Upper lobe of left lung (tissue), 4 donors: ENCODE measurements around the gene TENT5A.
A peak's percentile ranks its signal among the peaks of the same experiment; 100 is the strongest.

Experiments
- CTCF ChIP-seq, 6 experiments: fragments of 450-650 bp in 4 of 6; fragments of 200-600 bp in 2 of 6; sonication (generic) in 2 of 6; IDR thresholded peaks; one replicate each; pipeline ENCODE4 v1.5.1; 2016 to 2019; ENCODE audit warnings: antibody characterized with exemption in 6 of 6
- EP300 ChIP-seq, 4 donors: sonication (generic); formaldehyde crosslinking; IDR thresholded peaks; one replicate each; pipeline ENCODE4 v1.5.1; 2017; ENCODE audit warnings: antibody characterized with exemption in 4 of 4, control low read depth in 2 of 4
- POLR2A ChIP-seq, 4 donors: fragments of 450-650 bp; IDR thresholded peaks; one replicate each; pipeline ENCODE4 v1.5.1; 2016 to 2017; ENCODE audit warnings: antibody characterized with exemption in 4 of 4, mild to moderate bottlenecking in 2 of 4
- POLR2AphosphoS5 ChIP-seq, 2 donors: sonication (generic); formaldehyde crosslinking; IDR thresholded peaks; one replicate each; pipeline ENCODE4 v1.5.1; 2017; ENCODE audit warnings: antibody characterized with exemption in 2 of 2

GRCh38 chr6:81751388-81752083 lies 945 bp downstream of the TENT5A start:
- TF ChIP-seq EP300 (IDR thresholded peaks at IDR 0.05) (no peak), CTCF (IDR thresholded peaks at IDR 0.05) (peak in 1 of 6 experiments; percentile 4), POLR2AphosphoS5 (IDR thresholded peaks at IDR 0.05) (peak; percentile 39 to 42), POLR2A (IDR thresholded peaks at IDR 0.05) (peak in 1 of 4 donors; percentile 29)
